ENCODE measurements around the gene PCDHB13.

The PCDHB13 gene

DNA sequence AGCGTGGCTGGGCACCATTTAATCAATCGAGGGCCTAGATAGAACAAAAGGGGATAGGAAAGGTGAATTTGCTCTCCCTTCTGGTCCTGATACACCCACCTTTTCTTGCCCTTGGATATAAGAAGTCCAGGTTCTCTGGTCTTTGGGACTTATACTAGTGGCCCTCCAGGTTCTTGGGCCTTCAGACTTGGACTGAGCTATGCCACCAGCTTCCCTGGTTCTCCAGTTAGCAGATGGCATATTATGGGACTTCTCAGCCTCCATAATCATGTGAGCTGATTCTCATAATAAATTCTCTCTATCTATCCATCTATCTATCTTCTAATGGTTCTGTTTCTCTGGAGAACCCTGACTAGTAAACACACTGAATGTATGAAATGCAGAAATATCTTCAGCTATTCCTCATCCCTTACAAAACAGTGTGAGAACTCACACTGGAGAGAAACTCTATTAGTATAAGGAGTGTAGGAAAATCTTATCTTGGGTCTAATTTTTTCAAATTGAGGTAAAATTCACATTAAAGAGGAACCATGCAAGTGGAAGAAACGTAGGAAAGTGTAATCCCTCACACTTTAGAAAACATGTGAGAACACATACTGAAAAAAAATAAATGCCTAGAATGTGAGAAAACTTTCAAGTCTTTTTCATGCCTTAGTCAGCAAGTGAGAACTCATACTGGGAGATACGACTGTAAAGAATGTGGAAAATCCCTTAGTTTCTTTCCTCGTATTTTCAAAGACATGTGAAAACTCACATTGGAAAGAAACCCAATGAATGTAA, 46.9 kb downstream of the PCDHB13 start:
- Histone ChIP-seq H3K4me3 (no peak overlapping the region), H3K4me1 (no peaks in the 10 kb centered on the region), H3K9me3 (peaks cover 17% of the 10 kb centered on the region), H3K36me3 (replicated peaks) (no peaks in the 10 kb centered on the region), H3K27me3 (ENCODE audit: low read depth) (no peaks in the 10 kb centered on the region)
- DNase-seq (ENCODE audit: low spot score in 2 of 2): no peak
- in situ Hi-C loops (cut with MboI; ENCODE audit: low sequenced_read_pairs): no loop called here

DNA sequence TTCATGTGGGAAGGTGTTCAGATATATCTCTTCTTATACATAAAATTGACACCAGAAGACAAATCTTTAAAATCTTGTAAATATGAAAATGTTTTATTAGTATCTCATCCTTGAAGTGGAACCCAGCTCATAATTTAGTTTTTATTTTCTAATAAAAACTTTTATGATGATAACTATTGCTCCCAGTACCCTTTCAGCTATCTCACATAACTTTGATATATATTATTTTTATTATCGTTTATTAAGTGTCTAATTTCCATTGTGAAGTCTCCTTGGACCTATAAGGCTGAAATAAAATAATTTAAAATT, 47.5 kb downstream of the PCDHB13 start:
- Histone ChIP-seq H3K36me3 (replicated peaks) (no peaks in the 10 kb centered on the region), H3K4me3 (no peak overlapping the region), H3K4me1 (no peaks in the 10 kb centered on the region), H3K27me3 (ENCODE audit: low read depth) (no peaks in the 10 kb centered on the region), H3K9me3 (peaks cover 17% of the 10 kb centered on the region)
- in situ Hi-C loops (cut with MboI; ENCODE audit: low sequenced_read_pairs): no loop called here
- no peak for DNase-seq (ENCODE audit: low spot score in 2 of 2)
